K562 (cell line): ENCODE measurements around the gene SLC25A45. TPM values are rescaled to one million over a fixed set of nuclear protein-coding genes. Genes with fewer than 3 reads are reported as not detected.

Experiments used
- BRD9 ChIP-seq: fragments of 450-650 bp; IDR thresholded peaks from 2 replicates; pipeline ENCODE4 v1.6.1; 2018; ENCODE audit warnings: low read depth; ENCODE audit not compliant: partially characterized antibody
- GABPB1 ChIP-seq: sonication (generic); formaldehyde crosslinking; IDR thresholded peaks from 2 replicates; pipeline ENCODE4 v1.8.0; 2022; ENCODE audit warnings: mild to moderate bottlenecking, missing genetic modification reagents
- HSF4 ChIP-seq: fragments of 250-450 bp; sonication (Bioruptor Pico); IDR thresholded peaks from 2 replicates; pipeline ENCODE4 v2.1.2; 2022; ENCODE audit warnings: mild to moderate bottlenecking, moderate library complexity, borderline replicate concordance
- IRF1 ChIP-seq: sonication (generic); formaldehyde crosslinking; IDR thresholded peaks from 2 replicates; pipeline ENCODE4 v1.8.0; 2022; ENCODE audit warnings: missing genetic modification reagents, mild to moderate bottlenecking, borderline replicate concordance
- KDM5B ChIP-seq: fragments of 200-600 bp; sonication (generic); IDR thresholded peaks from 2 replicates; pipeline ENCODE4 v1.6.1; 2012; ENCODE audit warnings: low read depth, mild to moderate bottlenecking, moderate library complexity, low read length, control low read depth, inconsistent platforms; ENCODE audit not compliant: insufficient replicate concordance
- MBD2 ChIP-seq: sonication (generic); IDR thresholded peaks from 2 replicates; pipeline ENCODE4 v1.6.1; 2016; ENCODE audit warnings: low read depth, borderline replicate concordance
- MYNN ChIP-seq, 2 experiments: sonication (generic); formaldehyde crosslinking in 1 of 2; IDR thresholded peaks; 2 replicates each; pipeline versions ENCODE4 v1.5.0 to v1.6.1; 2016 to 2020; ENCODE audit warnings: antibody characterized with exemption in 1 of 2, missing genetic modification reagents in 1 of 2
- PHTF2 ChIP-seq: fragments of 250-450 bp; sonication (Bioruptor Pico); IDR thresholded peaks from 2 replicates; pipeline ENCODE4 v1.5.0; 2021; ENCODE audit warnings: mild to moderate bottlenecking
- PML ChIP-seq: IDR thresholded peaks from 2 replicates; pipeline ENCODE4 v1.6.1; 2012; ENCODE audit warnings: low read length, inconsistent platforms
- POLR3A ChIP-seq: IDR thresholded peaks from 2 replicates; pipeline ENCODE4 v1.6.1; 2011; ENCODE audit warnings: borderline replicate concordance, mild to moderate bottlenecking, moderate library complexity; ENCODE audit not compliant: insufficient read length, insufficient read depth; ENCODE audit errors: extremely low read depth
- RBM14 ChIP-seq: fragments of 200-400 bp; formaldehyde crosslinking; IDR thresholded peaks from 2 replicates; pipeline ENCODE4 v1.6.1; 2018; ENCODE audit warnings: low read depth, mild to moderate bottlenecking, low read length, moderate library complexity, borderline replicate concordance; ENCODE audit not compliant: insufficient read depth
- RFX7 ChIP-seq: fragments of 250-450 bp; sonication (Bioruptor Pico); IDR thresholded peaks from 2 replicates; pipeline ENCODE4 v1.5.1; 2021; ENCODE audit warnings: mild to moderate bottlenecking
- SIX5 ChIP-seq, 2 experiments: IDR thresholded peaks; 2 replicates each; pipeline ENCODE4 v1.6.1; 2011; ENCODE audit warnings: low read length in 2 of 2, borderline replicate concordance in 1 of 2, low read depth in 1 of 2, mild to moderate bottlenecking in 1 of 2, moderate library complexity in 1 of 2; ENCODE audit not compliant: insufficient read depth in 1 of 2
- SNRNP70 ChIP-seq: fragments of 200-400 bp; formaldehyde crosslinking; optimal IDR thresholded peaks from 2 replicates; pipeline ENCODE3; 2017; ENCODE audit warnings: low read depth, low read length
- THRB ChIP-seq: fragments of 450-650 bp; formaldehyde crosslinking; conservative IDR thresholded peaks from 2 replicates; pipeline ENCODE4 v1.4.0; 2022; ENCODE audit warnings: mild to moderate bottlenecking, missing genetic modification characterization
- ZC3H8 ChIP-seq: fragments of 450-650 bp; IDR thresholded peaks from 2 replicates; pipeline ENCODE4 v1.6.1; 2017
- ZFP30 ChIP-seq: fragments of 250-450 bp; sonication (Bioruptor Pico); IDR thresholded peaks from 2 replicates; pipeline ENCODE4 v1.8.0; 2022; ENCODE audit warnings: moderate library complexity, mild to moderate bottlenecking, inconsistent platforms, borderline replicate concordance
- ZKSCAN1 ChIP-seq: fragments of 150-350 bp; IDR thresholded peaks from 2 replicates; pipeline ENCODE4 v1.6.1; 2016; ENCODE audit warnings: low read depth, low read length
- ZNF174 ChIP-seq: fragments of 250-450 bp; sonication (Bioruptor Pico); IDR thresholded peaks from 2 replicates; pipeline ENCODE4 v1.4.0; 2020; ENCODE audit warnings: mild to moderate bottlenecking
- ZNF282 ChIP-seq: sonication (generic); formaldehyde crosslinking; IDR thresholded peaks from 2 replicates; pipeline ENCODE4 v1.8.1; 2023; ENCODE audit warnings: missing genetic modification reagents
- ZNF717 ChIP-seq: fragments of 250-450 bp; sonication (Bioruptor Pico); IDR thresholded peaks from 2 replicates; pipeline ENCODE4 v1.5.0; 2021
- polyA plus RNA-seq, 8 experiments: library from polyadenylated mRNA; depleted of rRNA in 4 of 8; stranded (reverse) in 5 of 8; unstranded in 3 of 8; fragments of >200 nt; fragmentation: Nextera tagmentation in 2 of 8; fragmentation: Illumina TruSeq in 1 of 8; extraction: Ambion mirVana in 2 of 8; extraction: Trizol in 1 of 8; gene quantifications; 2 replicates each; pipeline versions ENCODE4 v1.2.1 to v1.2.3, GENCODE V29; 2011 to 2014; ENCODE audit warnings: inconsistent platforms in 1 of 8, missing spikeins in 1 of 8
- total RNA-seq, 7 experiments: library from RNA; depleted of rRNA in 6 of 7; stranded (reverse); fragments of >200 nt in 6 of 7; fragmentation: Illumina TruSeq in 2 of 7; extraction: Trizol in 2 of 7; gene quantifications; 2 replicates each; pipeline versions ENCODE4 v1.2.1 to v1.2.3, GENCODE V29; 2011 to 2021; ENCODE audit warnings: low replicate concordance in 1 of 7
- TF ChIP-seq, protein P1 (sequence below): sonication (generic); formaldehyde crosslinking; IDR thresholded peaks from 2 replicates; pipeline ENCODE4 v1.8.0; 2023; ENCODE audit warnings: mild to moderate bottlenecking, missing genetic modification reagents

SLC25A45 gene
- total and polyA plus RNA-seq, 9 of the 15 experiments (the other 6 are each of a cell fraction or from before 2014, with no cell fraction given), result 0.15 to 2.3 (median 0.68) TPM

- TF ChIP-seq, protein P1, sequence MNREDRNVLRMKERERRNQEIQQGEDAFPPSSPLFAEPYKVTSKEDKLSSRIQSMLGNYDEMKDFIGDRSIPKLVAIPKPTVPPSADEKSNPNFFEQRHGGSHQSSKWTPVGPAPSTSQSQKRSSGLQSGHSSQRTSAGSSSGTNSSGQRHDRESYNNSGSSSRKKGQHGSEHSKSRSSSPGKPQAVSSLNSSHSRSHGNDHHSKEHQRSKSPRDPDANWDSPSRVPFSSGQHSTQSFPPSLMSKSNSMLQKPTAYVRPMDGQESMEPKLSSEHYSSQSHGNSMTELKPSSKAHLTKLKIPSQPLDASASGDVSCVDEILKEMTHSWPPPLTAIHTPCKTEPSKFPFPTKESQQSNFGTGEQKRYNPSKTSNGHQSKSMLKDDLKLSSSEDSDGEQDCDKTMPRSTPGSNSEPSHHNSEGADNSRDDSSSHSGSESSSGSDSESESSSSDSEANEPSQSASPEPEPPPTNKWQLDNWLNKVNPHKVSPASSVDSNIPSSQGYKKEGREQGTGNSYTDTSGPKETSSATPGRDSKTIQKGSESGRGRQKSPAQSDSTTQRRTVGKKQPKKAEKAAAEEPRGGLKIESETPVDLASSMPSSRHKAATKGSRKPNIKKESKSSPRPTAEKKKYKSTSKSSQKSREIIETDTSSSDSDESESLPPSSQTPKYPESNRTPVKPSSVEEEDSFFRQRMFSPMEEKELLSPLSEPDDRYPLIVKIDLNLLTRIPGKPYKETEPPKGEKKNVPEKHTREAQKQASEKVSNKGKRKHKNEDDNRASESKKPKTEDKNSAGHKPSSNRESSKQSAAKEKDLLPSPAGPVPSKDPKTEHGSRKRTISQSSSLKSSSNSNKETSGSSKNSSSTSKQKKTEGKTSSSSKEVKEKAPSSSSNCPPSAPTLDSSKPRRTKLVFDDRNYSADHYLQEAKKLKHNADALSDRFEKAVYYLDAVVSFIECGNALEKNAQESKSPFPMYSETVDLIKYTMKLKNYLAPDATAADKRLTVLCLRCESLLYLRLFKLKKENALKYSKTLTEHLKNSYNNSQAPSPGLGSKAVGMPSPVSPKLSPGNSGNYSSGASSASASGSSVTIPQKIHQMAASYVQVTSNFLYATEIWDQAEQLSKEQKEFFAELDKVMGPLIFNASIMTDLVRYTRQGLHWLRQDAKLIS (CRISPR knock-in tag), result no peak; the same call in 1 of the 2 replicates
- TF ChIP-seq RBM14, result no peak
- no peak for TF ChIP-seq ZNF282
- TF ChIP-seq RFX7 (CRISPR knock-in tag), result peak; percentile 79
- TF ChIP-seq PHTF2 (CRISPR knock-in tag), result peak; percentile 78; the same call in 1 of the 2 replicates
- no peak for TF ChIP-seq POLR3A
- TF ChIP-seq BRD9, result no peak
- TF ChIP-seq KDM5B, result peak; percentile 82
- no peak for TF ChIP-seq IRF1 (CRISPR knock-in tag)
- TF ChIP-seq SIX5 (IDR thresholded peaks at IDR 0.05; ENCODE audit: borderline replicate concordance in 1 of 2, insufficient read depth in 1 of 2, low read depth in 1 of 2, low read length in 2 of 2), result peak in 1 of 2 experiments; percentile 14; a peak in 1 of 4 replicates
- no peak for TF ChIP-seq ZFP30 (CRISPR knock-in tag)
- peak; percentile 74 for TF ChIP-seq MYNN (IDR thresholded peaks at IDR 0.05)
- TF ChIP-seq MYNN (CRISPR knock-in tag; IDR thresholded peaks at IDR 0.05), result no peak
- TF ChIP-seq PML, result peak; percentile 78
- no peak for TF ChIP-seq ZC3H8
- TF ChIP-seq MBD2, result no peak
- no peak for TF ChIP-seq SNRNP70
- TF ChIP-seq ZNF174 (CRISPR knock-in tag), result no peak
- peak; percentile 71; the same call in 1 of the 2 replicates for TF ChIP-seq ZNF717 (CRISPR knock-in tag)
- no peak for TF ChIP-seq HSF4 (CRISPR knock-in tag)
- TF ChIP-seq GABPB1 (CRISPR knock-in tag), result 0 out of 2 replicates have a peak, but pooled peaks have one; percentile 39
- no peak; the same call in 1 of the 2 replicates for TF ChIP-seq ZKSCAN1
- peak; percentile 98 for TF ChIP-seq THRB
These were observed 45.5 kb upstream of the SLC25A45 start (continued) for GRCh38 chr11:65427691-65428577.
